Lower leg skin (tissue), 3 donors: ENCODE measurements around the gene HFM1.

Experiments used
- POLR2A ChIP-seq, 2 donors: fragments of 450-650 bp; IDR thresholded peaks; one replicate each; pipeline ENCODE4 v1.6.1; 2016 to 2017; ENCODE audit warnings: antibody characterized with exemption in 2 of 2, mild to moderate bottlenecking in 1 of 2, moderate library complexity in 1 of 2
- TF ChIP-seq, protein P1 (sequence below), 3 donors: fragments of 450-650 bp; IDR thresholded peaks; one replicate each; pipeline ENCODE4 v1.5.1; 2016; ENCODE audit warnings: antibody characterized with exemption in 3 of 3, mild to moderate bottlenecking in 3 of 3, moderate library complexity in 2 of 3

DNA sequence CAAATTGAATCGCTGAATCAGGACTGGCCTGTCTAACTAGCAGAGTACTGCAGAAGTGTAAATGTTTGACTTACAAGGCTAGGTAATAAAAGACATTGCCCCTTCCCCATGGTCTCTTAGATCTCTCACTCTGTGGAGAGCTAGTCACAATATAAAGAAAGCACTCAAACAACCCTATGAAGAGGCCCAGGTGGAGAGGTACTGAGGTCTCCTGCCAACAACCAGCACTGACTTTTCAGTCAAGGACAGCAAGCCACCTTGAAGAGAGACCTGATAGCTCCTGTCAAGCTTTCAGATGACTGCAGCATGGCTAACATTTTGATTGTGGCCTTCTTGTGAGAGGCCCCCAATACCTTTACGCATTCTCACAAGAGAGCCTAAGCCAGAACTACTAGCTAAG lies 18.5 kb downstream of the HFM1 start:
- no peak for TF ChIP-seq POLR2A (IDR thresholded peaks at IDR 0.05)
- TF ChIP-seq, protein P1, sequence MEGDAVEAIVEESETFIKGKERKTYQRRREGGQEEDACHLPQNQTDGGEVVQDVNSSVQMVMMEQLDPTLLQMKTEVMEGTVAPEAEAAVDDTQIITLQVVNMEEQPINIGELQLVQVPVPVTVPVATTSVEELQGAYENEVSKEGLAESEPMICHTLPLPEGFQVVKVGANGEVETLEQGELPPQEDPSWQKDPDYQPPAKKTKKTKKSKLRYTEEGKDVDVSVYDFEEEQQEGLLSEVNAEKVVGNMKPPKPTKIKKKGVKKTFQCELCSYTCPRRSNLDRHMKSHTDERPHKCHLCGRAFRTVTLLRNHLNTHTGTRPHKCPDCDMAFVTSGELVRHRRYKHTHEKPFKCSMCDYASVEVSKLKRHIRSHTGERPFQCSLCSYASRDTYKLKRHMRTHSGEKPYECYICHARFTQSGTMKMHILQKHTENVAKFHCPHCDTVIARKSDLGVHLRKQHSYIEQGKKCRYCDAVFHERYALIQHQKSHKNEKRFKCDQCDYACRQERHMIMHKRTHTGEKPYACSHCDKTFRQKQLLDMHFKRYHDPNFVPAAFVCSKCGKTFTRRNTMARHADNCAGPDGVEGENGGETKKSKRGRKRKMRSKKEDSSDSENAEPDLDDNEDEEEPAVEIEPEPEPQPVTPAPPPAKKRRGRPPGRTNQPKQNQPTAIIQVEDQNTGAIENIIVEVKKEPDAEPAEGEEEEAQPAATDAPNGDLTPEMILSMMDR (IDR thresholded peaks at IDR 0.05) = no peak
